ENCODE data around the gene PLD3.

The PLD3 gene

DNA sequence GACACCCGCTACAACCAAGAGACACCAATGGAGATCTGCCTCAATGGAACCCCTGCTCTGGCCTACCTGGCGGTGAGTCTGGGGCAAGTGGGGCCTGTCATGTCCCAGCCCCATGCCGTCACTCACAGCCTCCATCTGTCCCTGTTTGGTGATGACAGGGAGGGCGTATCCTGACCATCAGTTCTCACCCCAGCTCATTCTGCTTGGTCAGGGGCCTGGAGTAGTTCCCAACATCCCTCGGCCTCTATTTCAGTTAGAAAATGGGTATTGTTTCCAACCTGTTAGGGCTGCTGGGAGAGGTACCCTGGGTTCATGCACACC, 23.3 kb downstream of the PLD3 start:
- no peak for TF ChIP-seq FOXM1 (IDR thresholded peaks at IDR 0.05; ENCODE audit: borderline replicate concordance)
- DNase-seq (ENCODE audit: extremely low spot score): no peak
- POLR2A ChIA-PET: interaction anchor here (1.0 to 2.3 kb wide), 2 partner anchors 23 to 71 kb away, joined by 5 to 8 read pairs; partner anchors contain the start of genes C19orf47 and PLD3
- CTCF ChIA-PET: no interaction called here

DNA sequence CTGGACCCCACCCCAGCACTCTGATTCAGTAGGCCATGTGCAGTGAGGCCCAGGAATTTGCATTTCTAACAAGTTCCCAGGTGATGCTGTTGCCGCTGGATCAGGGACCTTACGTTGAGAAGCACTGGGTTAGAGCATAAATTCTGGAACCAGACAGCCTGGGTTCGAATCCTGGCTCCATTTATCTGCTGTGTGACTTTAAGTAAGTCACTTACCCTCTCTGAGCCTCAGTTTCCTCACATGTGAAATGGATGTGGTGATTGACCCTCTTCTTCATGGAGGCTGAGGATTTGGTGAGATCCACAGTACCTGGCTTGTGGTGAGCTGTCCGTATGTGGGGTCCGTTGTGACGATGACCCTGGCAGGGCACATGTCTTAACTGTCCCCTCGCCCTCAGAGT, 25.6 kb downstream of the PLD3 start:
- ChIA-PET POLR2A (no interaction called here), CTCF (no interaction called here)
- TF ChIP-seq SUZ12 (IDR thresholded peaks at IDR 0.05): no peak
- TF ChIP-seq FOXK2 (IDR thresholded peaks at IDR 0.05): no peak
- no peak for TF ChIP-seq ARNT (IDR thresholded peaks at IDR 0.05)
- no peak for DNase-seq (ENCODE audit: extremely low spot score)

DNA sequence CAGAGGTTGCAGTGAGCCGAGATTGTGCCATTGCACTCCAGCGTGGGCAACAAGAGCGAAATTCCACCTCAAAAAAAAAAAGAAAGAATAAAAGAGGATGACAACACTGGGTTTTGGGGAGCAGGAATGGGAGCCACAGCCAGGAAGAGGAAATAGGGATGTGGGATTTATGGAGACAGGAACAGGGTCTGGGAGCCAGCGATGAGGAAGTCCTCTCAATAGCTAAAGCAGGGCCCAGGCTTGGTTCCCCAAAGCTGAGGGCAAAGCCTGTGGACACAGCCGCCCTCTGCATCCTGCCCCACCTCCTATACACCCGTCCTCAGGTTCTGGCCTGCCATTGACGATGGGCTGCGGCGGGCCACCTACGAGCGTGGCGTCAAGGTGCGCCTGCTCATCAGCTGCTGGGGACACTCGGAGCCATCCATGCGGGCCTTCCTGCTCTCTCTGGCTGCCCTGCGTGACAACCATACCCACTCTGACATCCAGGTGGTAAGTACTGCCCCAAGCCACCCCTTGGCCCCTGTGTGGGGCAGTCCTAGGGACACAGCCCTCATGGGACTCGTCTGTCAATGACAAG, 27.9 kb downstream of the PLD3 start:
- CTCF ChIA-PET: interaction anchor here (0.6 kb wide), 1 partner anchor 79 kb away, joined by 7 read pairs; no protein-coding TSS in a partner anchor
- POLR2A ChIA-PET: no interaction called here
- no peak for DNase-seq (ENCODE audit: extremely low spot score)
- no peak for TF ChIP-seq LEF1 (IDR thresholded peaks at IDR 0.05; ENCODE audit: borderline replicate concordance)
- no peak for TF ChIP-seq TARDBP (IDR thresholded peaks at IDR 0.05)
- TF ChIP-seq SUZ12 (IDR thresholded peaks at IDR 0.05): no peak
- TF ChIP-seq ZNF384 (IDR thresholded peaks at IDR 0.05): no peak
- TF ChIP-seq NFRKB (IDR thresholded peaks at IDR 0.05): no peak
- no peak for TF ChIP-seq SP1 (IDR thresholded peaks at IDR 0.05)
- no peak for TF ChIP-seq ARNT (IDR thresholded peaks at IDR 0.05)
- TF ChIP-seq, protein P1, sequence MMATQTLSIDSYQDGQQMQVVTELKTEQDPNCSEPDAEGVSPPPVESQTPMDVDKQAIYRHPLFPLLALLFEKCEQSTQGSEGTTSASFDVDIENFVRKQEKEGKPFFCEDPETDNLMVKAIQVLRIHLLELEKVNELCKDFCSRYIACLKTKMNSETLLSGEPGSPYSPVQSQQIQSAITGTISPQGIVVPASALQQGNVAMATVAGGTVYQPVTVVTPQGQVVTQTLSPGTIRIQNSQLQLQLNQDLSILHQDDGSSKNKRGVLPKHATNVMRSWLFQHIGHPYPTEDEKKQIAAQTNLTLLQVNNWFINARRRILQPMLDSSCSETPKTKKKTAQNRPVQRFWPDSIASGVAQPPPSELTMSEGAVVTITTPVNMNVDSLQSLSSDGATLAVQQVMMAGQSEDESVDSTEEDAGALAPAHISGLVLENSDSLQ (IDR thresholded peaks at IDR 0.05): no peak
- no peak for TF ChIP-seq FOXA1 (IDR thresholded peaks at IDR 0.05)
- no peak for TF ChIP-seq BHLHE40 (IDR thresholded peaks at IDR 0.05; ENCODE audit: borderline replicate concordance)
- no peak for TF ChIP-seq CTBP1 (IDR thresholded peaks at IDR 0.05; ENCODE audit: borderline replicate concordance)
- no peak for TF ChIP-seq L3MBTL2 (conservative IDR thresholded peaks at IDR 0.05)
- no peak for TF ChIP-seq FOXM1 (IDR thresholded peaks at IDR 0.05; ENCODE audit: borderline replicate concordance)
- TF ChIP-seq ELF4 (IDR thresholded peaks at IDR 0.05): no peak
- TF ChIP-seq HDGF (IDR thresholded peaks at IDR 0.05; ENCODE audit: borderline replicate concordance): no peak

DNA sequence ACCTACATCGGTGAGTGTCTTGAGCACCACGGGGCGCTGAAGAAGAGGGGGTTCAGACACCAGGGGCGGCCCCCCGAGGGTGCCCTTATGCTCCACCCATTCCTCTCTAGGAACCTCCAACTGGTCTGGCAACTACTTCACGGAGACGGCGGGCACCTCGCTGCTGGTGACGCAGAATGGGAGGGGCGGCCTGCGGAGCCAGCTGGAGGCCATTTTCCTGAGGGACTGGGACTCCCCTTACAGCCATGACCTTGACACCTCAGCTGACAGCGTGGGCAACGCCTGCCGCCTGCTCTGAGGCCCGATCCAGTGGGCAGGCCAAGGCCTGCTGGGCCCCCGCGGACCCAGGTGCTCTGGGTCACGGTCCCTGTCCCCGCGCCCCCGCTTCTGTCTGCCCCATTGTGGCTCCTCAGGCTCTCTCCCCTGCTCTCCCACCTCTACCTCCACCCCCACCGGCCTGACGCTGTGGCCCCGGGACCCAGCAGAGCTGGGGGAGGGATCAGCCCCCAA, 29.4 kb downstream of the PLD3 start:
- CTCF ChIA-PET: no interaction called here
- no peak for DNase-seq (ENCODE audit: extremely low spot score)
- POLR2A ChIA-PET: no interaction called here
- no peak for TF ChIP-seq TARDBP (IDR thresholded peaks at IDR 0.05)
- no peak for TF ChIP-seq L3MBTL2 (conservative IDR thresholded peaks at IDR 0.05)
- no peak for TF ChIP-seq HDGF (IDR thresholded peaks at IDR 0.05; ENCODE audit: borderline replicate concordance)
- no peak for TF ChIP-seq FOXK2 (IDR thresholded peaks at IDR 0.05)
- TF ChIP-seq LEF1 (IDR thresholded peaks at IDR 0.05; ENCODE audit: borderline replicate concordance): no peak
- no peak for TF ChIP-seq SUZ12 (IDR thresholded peaks at IDR 0.05)
- no peak for TF ChIP-seq CTBP1 (IDR thresholded peaks at IDR 0.05; ENCODE audit: borderline replicate concordance)
- TF ChIP-seq ELF4 (IDR thresholded peaks at IDR 0.05): no peak
- no peak for TF ChIP-seq FOXA1 (IDR thresholded peaks at IDR 0.05)

DNA sequence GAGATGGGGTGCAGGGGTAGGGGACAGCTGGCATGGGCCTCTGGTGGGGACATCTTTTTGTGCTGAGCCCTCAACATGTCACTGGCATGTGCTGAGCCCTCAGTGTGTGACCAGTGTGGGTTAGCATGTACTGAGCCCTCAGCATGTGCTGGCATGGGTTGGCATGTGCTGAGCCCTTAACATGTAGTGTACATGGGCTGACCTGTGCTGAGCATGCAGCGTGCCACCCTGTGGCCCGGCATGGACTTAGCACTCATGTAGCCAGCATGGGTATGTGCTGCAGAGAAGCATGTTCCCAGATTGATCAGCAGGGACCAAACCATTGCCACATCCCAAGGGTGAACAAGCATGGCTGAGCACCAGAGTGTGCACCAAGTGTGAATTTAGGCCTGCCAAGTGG, 30.0 kb downstream of the PLD3 start:
- no peak for TF ChIP-seq FOXA1 (IDR thresholded peaks at IDR 0.05)
- no peak for TF ChIP-seq FOXK2 (IDR thresholded peaks at IDR 0.05)
- no peak for TF ChIP-seq SUZ12 (IDR thresholded peaks at IDR 0.05)
- no peak for TF ChIP-seq L3MBTL2 (conservative IDR thresholded peaks at IDR 0.05)
- TF ChIP-seq BHLHE40 (IDR thresholded peaks at IDR 0.05; ENCODE audit: borderline replicate concordance): no peak
- no peak for TF ChIP-seq CTBP1 (IDR thresholded peaks at IDR 0.05; ENCODE audit: borderline replicate concordance)
- TF ChIP-seq FOXM1 (IDR thresholded peaks at IDR 0.05; ENCODE audit: borderline replicate concordance): no peak
- no peak for TF ChIP-seq ARNT (IDR thresholded peaks at IDR 0.05)
- TF ChIP-seq ZNF384 (IDR thresholded peaks at IDR 0.05): no peak
- no peak for TF ChIP-seq SP1 (IDR thresholded peaks at IDR 0.05)
- ChIA-PET POLR2A (no interaction called here), CTCF (no interaction called here)
- DNase-seq (ENCODE audit: extremely low spot score): no peak

DNA sequence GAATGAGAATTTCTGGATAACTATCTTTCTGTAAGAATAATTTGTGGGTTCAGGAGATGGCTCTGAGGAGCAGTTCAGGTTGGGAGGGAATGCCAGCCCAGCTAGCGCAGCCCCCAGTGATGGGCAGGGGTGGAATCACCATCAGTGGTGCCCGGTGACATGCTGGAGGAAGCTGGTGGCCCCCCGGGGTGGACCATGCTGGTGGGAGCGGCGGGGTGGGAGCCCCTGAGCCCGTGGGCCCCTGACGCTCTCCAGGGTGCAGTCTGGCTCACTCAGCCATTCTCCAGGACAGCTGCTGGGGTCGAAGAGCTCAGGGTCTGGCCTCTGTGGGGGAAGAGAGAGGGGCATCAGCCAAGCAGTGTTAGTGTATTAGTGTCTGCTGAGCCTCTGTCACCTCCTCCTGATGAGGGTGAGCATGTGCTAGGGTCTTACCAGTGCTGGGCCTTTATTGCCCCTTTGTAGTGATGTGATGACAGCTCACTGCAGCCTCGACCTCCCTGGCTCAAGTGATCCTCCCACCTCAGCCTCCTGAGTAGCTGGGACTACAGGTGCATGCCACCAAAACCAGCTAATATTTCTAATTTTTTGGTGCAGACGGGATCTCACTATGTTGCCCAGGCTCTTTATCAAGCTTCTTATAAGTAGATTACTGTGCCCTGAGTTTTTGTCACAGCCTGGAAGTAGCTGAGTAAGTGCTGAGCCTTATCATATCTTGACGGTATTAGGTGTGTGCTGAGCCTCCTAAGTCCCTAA, 31.1 kb downstream of the PLD3 start:
- ChIA-PET CTCF (interaction anchor here (0.7 kb wide), 1 partner anchor 128 kb away, joined by 3 read pairs; no protein-coding TSS in a partner anchor), POLR2A (interaction anchor here (1.2 kb wide), 1 partner anchor 64 kb away, joined by 5 read pairs; no protein-coding TSS in a partner anchor)
- DNase-seq (ENCODE audit: extremely low spot score): no peak
- no peak for TF ChIP-seq FOXA1 (IDR thresholded peaks at IDR 0.05)
- no peak for TF ChIP-seq TARDBP (IDR thresholded peaks at IDR 0.05)
- TF ChIP-seq SP1 (IDR thresholded peaks at IDR 0.05): no peak
- no peak for TF ChIP-seq BHLHE40 (IDR thresholded peaks at IDR 0.05; ENCODE audit: borderline replicate concordance)
- TF ChIP-seq LEF1 (IDR thresholded peaks at IDR 0.05; ENCODE audit: borderline replicate concordance): no peak
- no peak for TF ChIP-seq L3MBTL2 (conservative IDR thresholded peaks at IDR 0.05)
- TF ChIP-seq, protein P1 (IDR thresholded peaks at IDR 0.05): no peak
- no peak for TF ChIP-seq CTBP1 (IDR thresholded peaks at IDR 0.05; ENCODE audit: borderline replicate concordance)
- no peak for TF ChIP-seq NFRKB (IDR thresholded peaks at IDR 0.05)
- TF ChIP-seq SUZ12 (IDR thresholded peaks at IDR 0.05): no peak
- no peak for TF ChIP-seq ELF4 (IDR thresholded peaks at IDR 0.05)
- no peak for TF ChIP-seq FOXK2 (IDR thresholded peaks at IDR 0.05)
- TF ChIP-seq ARNT (IDR thresholded peaks at IDR 0.05): no peak
- TF ChIP-seq ZNF384 (IDR thresholded peaks at IDR 0.05): no peak
- no peak for TF ChIP-seq HDGF (IDR thresholded peaks at IDR 0.05; ENCODE audit: borderline replicate concordance)
- TF ChIP-seq FOXM1 (IDR thresholded peaks at IDR 0.05; ENCODE audit: borderline replicate concordance): no peak
